GM19099 (cell line): ENCODE measurements around the gene NPPA.

Source experiments
- POLR2A ChIP-seq: IDR thresholded peaks from 3 replicates; pipeline ENCODE4 v1.6.1; 2011; ENCODE audit warnings: low read depth; ENCODE audit not compliant: insufficient read length; ENCODE audit errors: extremely low read depth

Gene NPPA

GRCh38 chr1:11847667-11848372, at the start of gene NPPA:
TSS of gene NPPA (minus strand) at chr1:11847783. CDS start at chr1:11847684, 99 bp downstream.
- TF ChIP-seq POLR2A = no peak

GRCh38 chr1:11893907-11894251, 46.3 kb upstream of the NPPA start:
- no peak for TF ChIP-seq POLR2A

GRCh38 chr1:11891433-11892186, 44.0 kb upstream of the NPPA start:
- TF ChIP-seq POLR2A = no peak

GRCh38 chr1:11888877-11889208, 41.3 kb upstream of the NPPA start:
- no peak for TF ChIP-seq POLR2A

GRCh38 chr1:11888206-11888876, 40.8 kb upstream of the NPPA start:
- no peak for TF ChIP-seq POLR2A

- TF ChIP-seq POLR2A = no peak
These were observed 40.1 kb upstream of the NPPA start for GRCh38 chr1:11887666-11888007.

GRCh38 chr1:11886986-11887665, 39.5 kb upstream of the NPPA start:
- no peak for TF ChIP-seq POLR2A

- TF ChIP-seq POLR2A = no peak
These were observed 38.3 kb upstream of the NPPA start for GRCh38 chr1:11885916-11886315.

GRCh38 chr1:11882814-11883538, 35.4 kb upstream of the NPPA start:
- no peak for TF ChIP-seq POLR2A

- no peak for TF ChIP-seq POLR2A
These were observed 34.3 kb upstream of the NPPA start for GRCh38 chr1:11881749-11882441.

GRCh38 chr1:11880911-11881748, 33.5 kb upstream of the NPPA start:
- no peak for TF ChIP-seq POLR2A

GRCh38 chr1:11880181-11880575, 32.6 kb upstream of the NPPA start:
- TF ChIP-seq POLR2A = no peak
